DMS79 treated with DMSO at 0.1 percent for 48 hours (cell line): ENCODE measurements around the gene FHIT.
A peak's percentile ranks its signal among the peaks of the same experiment; 100 is the strongest.

Experiments
- DNase-seq: peaks from one replicate; lab custom pipeline; 2025; lab: John Stamatoyannopoulos, UW

The FHIT gene

DNA sequence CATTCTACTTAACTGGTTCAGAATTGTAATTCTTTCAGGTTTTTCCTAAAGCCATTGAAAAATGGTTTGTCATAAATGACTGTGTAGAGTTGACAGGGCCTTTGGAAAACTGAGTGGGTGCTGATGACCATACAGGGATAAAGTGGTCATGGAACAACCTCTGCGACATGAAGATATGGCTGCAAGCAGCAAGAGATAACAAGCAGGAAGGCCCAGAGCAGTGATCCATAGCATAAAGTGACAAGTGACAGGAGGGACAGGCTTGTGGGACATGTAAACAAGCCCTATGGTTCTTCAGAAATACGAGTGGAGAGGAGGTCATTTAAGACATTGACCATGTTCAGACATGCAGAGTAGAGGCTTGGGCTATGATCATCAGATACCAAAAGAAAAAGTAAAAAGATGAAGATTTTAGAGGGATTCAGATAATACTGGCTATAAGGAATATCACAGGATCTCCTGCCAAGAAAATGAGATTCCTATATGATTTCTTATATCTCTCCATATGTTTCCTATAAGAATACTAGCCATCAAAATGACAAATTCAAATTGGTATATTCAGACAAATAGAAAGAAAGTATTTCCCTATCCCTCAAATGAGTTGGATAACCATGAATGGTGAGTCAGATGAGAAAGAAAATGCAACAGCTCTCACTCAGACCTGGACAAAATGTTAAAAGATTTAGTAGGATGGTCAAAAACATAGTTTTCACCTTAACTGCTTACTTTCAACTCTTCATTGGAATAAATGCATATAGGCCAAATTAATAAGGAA, 1373.8 kb downstream of the FHIT start:
- no peak for DNase-seq

DNA sequence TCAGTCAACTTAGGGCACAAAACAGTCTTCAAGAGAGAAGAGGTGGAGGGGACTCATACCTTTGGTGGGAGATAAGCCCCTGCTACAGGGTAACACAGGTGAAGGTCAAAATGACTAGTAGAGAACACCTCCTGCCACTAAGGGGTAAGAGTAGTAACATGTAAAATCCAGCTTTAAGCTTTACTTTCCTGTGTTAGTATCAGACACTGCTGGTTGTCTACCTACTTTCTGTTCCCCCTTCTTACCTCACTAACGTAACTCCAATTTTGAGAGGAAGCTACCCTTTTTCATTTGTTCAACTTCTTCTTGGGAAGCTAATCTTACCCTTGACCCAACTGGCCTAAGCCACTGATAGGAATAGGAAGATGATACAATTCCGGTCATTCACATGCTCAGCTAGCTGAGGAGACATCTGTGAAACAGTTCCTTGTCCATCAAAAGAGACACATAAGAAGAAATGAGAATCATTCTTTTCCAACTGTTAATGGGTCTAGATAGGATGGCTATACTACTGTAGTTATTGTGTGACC, 1374.7 kb downstream of the FHIT start:
- DNase-seq: no peak

DNA sequence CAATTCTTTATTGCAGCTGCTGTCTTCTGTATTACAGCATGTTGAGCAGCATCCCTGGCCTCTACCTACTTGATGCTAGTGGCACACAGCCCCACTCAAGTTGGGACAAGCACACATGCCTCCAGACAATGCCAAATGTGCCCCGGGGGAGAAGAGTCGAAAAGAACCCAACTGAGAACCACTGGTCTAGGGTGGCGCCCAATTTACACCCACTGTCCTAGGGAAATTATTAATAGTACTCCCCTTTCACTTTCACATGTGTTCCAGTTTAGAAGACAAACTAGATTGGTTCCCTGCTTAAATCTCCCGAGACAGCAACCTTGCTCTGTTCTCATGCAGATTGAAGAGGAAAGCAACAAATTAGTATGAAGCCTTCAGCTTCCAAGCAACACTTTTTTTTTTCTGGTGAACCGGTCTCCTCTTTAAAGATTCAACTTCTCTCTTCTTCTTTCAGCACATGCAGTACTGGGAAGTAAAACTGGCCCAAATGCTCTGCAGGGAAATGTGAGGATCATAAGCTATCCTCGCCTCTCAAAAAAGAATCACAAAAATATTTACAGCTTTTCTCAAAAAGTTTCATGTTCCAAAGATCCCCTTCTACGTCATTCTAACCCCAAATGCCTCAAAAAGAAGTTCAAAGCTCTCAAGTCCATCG, 1377.5 kb downstream of the FHIT start:
- DNase-seq: no peak

DNA sequence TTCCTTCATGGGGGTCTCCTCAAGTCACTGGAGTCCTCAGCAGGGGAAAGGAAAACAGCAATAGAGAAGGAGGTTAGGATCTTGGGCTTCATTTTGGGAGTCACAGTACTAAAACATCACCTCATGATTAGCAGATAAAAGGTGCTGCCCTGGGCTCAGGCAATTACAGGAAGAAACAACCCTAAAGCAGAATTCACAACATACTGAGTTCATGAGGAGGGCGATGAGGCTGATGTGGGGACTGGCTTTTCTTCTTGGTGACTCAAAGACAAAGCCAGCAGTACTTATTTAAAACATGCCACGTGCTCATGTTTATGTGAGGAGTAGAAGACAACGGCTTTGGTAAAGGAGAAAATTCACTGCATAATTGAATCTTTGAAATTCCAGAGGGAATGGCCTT, 1379.1 kb downstream of the FHIT start:
- DNase-seq: no peak

DNA sequence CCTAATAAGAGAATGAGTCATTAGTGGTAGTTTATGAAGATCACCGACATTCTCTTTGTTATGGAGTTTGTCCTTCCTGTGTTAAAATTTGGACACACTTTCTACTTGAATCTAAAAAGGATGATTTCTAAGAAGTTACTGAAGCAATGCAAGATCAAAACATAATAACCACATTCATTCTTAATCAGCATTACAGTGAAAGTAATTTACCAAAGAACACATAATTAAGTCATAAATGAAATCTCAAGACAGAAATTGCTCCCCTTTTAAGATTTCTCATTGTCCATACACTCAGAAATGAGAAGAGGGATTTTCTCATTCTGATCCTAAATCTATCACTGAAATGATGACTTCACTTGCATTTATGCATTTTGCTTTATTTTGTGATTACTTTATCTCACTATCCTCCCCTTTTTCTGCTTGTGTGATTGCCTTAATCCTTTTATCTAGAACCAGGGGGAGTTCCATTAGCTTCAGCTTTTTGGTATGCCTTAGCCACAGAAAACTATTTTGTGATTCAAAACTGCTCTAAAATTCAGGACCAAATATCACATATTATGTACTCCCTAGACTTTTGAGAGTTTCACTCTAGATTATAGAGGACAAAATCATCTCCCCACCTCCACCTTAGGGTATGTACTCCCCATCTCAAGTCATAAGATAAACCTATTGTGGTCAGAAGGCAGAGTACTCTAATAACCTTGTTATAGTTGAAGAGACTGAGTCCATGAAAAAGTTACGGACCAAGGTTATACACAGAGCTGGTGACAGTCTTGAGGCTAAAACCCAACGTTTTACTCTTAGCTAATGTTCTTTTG, 1383.9 kb downstream of the FHIT start:
- DNase-seq: no peak

DNA sequence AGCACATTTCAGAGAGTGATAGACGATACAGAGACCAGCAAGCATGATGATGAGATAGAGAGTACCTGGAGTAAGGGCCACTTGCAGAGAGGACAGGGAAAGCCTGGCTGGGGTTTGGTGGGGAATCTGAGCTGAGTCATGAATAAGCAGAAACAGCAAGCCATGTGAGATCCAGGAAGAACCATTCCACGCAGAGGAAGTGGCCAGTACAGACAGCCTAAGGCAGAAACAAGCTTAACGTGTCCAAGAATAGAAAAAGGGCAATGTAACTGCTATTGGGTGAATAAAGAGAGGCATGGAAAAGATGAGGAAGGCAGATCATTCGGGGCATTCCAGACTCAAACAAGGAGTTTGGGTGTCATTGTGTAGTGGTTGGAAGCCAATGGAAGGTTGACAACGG, 1385.2 kb downstream of the FHIT start:
- no peak for DNase-seq

DNA sequence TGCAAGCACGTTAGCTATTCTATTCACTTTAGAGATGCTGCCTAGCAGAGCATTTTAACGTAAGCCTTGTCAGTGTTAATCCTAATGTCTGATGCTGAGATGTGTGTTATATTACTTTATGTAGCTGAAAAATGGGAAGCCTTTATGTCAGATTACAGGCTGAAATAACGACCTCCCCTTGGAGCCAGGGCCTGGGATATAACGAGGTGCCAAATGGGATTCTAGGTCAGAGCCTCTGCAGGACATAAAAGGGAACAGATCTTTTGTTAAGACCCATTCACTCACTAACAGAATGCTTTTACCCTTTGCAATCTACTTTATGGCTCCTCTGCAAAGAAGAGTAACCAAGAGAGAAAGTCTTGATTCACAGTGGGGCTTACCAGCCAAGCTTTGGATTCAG, 1385.9 kb downstream of the FHIT start:
- no peak for DNase-seq

DNA sequence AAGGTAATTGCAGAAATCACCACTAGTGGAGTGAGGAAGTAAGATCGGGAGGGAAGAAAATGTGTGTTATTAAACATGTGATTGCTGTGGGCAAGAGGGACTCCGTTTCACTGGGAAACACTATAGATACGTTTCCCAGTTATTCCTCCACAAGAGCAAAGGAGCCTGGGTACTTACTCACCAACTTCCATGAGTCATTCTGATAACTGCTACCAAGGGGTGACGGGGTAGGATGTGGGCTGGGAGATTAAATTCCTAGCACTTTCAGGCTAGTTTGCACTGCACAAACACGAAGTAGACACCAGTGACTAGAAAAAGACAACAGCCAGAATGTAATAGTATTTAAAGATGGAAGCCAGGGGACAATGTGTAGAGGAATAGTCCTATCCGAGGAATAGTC, 1388.6 kb downstream of the FHIT start:
- no peak for DNase-seq

DNA sequence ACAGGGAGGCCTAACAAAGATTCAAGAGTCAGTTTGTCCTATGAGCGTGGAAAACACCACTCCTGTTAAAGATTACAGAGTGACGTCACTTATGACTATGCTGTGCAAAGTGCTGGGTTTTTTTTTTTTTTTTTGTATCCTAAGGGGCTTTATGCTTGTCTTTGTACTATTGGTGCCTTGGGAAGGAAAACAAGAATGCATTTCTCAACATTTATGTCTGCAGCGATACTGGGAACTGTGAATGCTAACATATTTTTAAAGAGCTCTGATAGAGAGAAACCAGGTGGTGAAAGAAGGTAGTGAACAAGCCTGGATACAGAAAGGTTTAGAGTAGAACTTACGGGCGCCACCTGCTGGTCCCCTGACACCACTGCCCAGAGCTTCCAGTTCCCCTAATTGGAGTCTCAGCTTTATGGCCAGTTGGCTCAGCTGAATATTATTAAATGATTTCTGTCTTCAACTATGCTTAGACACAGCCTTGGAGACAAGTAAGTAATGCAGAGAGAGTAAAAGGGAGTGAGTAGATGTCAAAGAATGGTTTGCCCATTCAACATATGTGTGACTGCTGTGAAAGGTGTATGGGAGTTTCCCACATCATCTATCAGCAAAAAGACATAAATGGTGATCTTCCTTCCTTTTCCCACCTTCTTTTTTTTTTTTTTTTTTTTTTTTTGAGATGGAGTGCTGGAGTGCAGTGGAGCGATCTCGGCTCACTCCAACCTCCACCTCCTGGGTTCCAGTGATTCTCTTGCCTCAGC, 1393.5 kb downstream of the FHIT start:
- DNase-seq: peak; percentile 3

DNA sequence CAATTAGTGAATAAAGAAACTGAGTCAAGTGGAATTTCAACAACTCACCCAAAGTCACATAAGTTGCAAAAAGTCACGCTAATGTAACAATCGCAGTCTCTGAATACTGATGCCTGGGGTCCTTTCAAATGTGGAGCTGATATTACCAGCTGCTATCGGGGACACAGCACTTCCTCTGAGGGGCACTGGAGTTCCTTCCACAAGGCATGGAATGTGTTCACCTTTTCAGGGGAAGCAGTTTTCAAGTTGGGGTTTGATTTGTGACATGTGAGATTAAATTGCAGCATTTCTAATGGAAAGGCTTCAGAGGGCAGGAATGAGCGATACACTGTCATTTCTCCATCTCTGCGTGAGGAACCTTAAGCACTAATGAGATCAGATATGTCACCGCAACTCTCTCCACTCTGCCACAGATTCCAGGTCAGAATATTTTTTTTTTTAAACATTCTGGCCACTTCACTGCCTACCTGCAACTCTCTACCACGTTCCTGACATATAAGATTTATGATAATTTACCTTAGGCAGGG, 1394.3 kb downstream of the FHIT start:
- DNase-seq: no peak

DNA sequence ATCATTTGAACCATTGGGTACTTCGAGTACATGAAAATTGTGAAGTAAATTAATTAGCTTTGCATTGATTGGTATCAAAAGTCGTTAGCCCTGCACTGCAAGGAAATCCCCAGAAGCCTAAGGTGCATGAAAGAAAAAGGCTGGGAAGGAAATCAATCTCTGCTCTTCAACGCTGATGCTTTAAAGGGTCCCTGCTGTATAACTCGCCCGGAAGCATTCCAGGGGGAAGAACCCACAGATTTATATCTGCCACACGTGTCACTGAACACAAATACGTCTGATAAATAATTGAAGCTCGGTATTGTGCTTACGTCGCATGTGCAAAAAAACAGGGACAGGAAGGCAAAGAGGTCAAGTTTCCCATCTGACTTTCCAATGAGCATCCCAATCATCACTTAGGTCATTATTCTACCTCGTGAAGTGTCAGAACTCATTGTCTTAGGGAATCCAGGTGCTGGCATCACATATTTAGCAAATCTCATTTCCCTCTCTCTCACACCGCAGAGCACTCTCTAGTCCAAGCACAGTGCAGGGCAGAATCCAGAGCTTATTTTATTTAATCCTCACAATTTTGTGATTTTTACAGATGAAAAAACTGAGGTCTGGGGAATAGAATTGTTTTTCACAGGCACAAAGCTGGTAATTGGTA, 1397.1 kb downstream of the FHIT start:
- no peak for DNase-seq

DNA sequence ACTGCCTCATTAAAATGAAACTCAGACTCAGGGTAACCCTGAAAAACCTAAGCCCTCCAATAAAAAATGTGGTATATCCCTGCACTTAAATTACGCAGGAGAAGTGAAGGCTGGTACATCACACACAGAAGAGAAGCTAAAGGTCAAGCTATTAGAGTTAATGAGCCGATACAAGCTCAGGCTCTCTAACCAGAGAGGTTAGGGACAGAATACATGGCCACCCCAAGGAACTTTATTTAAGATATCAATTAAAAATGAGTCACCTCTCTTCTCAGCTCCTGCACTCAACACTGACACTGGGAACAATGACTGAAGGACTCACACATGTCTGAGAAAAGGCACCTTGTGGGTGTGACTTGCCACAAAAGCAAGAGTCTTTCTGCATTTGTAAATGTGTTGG, 1400.8 kb downstream of the FHIT start:
- no peak for DNase-seq

DNA sequence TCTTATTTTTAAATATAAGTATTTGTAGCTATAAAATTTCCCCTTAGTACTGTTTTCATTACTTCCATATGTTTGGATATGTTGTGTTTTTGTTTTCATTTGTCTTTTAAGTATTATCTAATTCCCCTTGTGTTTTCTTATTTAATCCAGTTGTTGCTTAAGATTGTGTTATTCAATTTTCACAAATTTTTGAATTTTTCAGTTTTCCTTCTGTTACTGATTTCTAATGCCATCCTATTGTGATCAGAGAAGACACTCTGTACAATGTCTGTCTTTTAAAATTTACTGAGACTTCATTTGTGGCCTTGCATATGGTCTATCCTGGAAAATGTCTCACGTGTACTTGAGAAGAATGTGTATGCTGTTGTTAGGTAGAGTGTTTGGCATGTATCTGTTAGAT, 1405.9 kb downstream of the FHIT start:
- no peak for DNase-seq

DNA sequence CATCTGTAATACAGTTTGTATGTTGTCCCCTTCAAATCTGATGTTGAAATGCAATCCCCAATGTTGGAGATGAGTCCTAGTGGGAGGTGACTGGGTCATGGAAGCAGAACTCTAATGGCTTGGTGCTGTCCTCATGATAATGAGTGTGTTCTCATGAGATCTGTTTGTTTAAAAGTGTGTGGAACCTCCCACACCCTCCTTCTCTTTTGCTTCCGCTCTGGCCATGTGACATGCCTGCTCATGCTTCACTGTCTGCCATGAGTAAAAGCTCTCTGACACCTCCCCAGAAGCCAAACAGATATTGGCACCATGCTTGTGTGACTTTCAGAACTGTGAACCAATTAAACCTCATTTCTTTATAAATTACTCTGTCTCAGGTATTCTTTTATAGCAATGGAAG, 1407.4 kb downstream of the FHIT start:
- no peak for DNase-seq

DNA sequence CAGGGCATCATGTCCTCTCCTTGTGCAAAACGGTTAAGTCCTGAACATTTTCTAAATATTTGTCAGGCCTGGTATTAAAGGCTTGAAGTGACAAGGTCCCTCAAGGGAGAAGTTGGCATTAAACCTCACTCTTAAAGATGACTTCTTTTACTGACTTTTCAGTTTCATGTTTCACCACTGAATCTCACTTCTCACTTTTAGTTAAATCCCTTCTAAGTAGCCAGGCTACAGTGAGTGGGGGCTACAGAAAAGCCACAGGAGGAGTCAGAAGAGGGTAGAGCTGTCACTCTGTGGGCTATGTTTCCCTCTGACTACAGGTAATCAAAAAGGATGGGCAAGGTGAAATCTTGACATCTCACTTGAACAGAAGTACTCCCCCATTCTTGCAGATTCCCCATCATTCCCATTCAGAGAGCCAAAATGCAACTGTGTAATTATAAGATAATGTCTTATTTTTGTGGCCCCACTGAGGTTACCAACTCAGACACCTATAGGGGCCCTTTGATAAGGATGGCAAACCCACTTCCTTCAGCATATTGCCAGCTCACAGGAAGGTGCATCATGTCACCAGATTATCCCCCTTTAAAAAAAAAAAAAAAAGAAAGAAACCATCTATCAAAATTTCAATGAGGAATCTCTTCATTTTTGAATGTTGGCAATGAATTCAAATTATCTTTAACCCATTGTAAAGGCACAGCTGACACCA, 1411.3 kb downstream of the FHIT start:
- no peak for DNase-seq

DNA sequence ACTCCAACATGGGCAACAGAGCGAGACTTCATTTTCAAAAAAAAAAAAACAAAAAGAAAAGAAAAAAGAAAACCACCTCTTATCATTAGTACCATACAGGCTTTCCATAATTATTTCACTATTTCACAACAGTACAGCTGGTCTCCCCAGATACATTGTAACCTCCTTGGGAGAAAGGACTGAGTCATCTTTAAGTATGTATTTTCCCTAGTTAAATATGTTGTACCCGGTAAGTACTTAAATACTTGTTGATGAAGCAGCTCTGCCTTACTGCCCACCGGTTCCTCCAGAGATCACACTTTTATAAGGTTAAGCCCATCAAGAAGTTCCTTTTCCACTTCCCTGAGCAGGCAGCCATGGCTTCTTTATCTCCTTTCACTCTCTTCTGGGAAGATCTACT, 1412.0 kb downstream of the FHIT start:
- DNase-seq: no peak

DNA sequence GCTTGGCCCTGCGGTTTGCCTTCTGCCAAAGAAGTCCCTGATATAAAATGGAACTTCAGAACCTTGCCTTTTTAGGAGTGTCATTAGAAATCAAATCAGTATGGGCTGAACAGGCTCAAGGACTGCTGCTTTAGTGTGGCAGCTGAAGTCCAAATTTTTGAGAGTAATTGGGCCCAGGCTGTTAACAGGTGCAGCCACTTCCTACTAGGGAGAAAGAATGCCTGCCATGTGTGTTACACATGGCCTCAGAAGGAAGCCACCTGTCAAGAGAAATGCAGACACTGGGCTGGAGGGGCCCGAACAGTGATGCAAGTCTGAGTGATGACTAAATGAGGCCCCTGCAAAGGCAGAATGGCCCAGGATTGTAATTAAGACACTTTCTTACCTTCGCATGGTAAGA, 1414.7 kb downstream of the FHIT start:
- DNase-seq: no peak

DNA sequence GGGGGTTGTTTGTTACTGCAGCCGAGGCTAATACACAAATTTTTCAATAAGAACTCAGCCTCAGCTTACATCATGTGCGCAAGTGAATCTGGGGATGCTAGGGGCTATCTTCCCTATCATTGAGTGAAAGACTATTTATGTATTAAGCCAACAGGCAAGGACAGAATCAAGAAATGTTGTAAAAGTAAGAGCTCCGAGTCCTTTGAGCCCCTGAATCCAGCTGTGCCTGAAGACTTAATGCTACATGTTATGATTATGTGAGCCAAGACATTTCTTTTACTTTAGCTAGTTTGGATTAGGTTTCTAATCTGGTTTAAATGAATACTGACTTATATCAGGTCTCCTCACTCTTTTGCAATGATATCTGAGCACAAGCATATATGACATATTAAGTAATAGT, 1418.5 kb downstream of the FHIT start:
- no peak for DNase-seq

DNA sequence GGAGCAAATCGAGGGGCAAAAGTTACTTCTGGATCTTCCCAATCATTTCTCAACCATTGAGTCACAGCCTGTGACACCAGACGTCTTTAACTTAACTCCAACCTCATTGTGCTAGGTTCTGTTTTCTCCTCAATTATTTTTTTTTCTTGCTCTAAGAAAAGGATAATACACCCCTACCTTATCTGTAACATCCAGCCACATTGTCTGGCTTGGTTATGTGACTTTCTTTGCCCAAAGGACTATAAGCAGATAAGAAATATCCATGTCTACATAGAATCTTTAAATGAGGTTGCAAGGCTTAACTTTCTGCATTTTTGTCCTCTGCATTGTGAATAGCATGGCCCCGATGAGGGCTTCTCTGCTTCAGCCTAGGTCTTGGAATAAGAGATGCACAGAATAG, 1419.0 kb downstream of the FHIT start:
- no peak for DNase-seq

DNA sequence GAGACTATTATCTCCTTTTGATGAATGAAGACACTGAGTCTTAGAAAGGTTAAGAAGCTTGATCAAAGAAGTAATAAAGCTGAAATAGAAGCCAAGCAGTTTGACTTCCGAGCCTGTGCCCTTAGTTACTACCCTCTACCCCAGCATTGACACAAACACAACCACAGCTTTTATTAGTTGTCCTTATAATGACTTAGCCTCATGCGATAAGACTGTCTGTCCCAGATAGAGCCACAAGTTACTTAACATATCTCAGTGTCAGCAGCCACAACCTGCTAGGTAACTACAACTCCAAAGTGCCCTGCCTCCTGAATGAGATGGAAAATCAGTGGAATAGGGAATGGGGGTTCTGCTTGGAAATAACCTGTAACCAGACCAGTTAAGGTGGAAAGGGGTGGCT, 1419.9 kb downstream of the FHIT start:
- DNase-seq: no peak

DNA sequence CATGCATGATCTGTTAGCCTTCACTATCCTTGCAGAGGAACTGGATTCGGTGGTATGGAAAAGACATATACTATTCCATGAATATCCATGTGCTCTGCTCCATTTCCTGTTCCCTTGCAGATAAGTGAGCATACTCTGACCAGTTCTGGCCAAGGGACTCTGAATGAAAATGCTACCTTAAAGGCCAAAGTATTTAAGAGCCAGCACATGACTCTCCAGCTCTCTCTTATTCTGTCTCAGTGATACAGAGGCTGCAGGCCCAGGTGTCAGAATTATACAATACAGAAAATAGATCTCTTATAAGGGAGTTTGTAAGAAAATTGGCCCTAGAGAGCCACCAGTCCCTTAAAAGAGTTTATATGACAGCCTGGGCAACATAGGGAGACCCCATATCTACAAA, 1421.7 kb downstream of the FHIT start:
- DNase-seq: no peak
